GOT3 (cell line): Measurements from ENCODE around the gene BRAF.
"Not testable (repeated sequence)": the region's sequence is repeated elsewhere in the genome, so short reads cannot be mapped to it uniquely, and the experiment has no call there.

Source experiments
- DNase-seq: peaks from one replicate; lab custom pipeline; 2025; ENCODE audit warnings: mixed read lengths; lab: John Stamatoyannopoulos, UW

Gene BRAF

GRCh38 chr7:140679186-140679585 lies 245.5 kb downstream of the BRAF start:
- no peak for DNase-seq

GRCh38 chr7:140678816-140679130 lies 246.0 kb downstream of the BRAF start:
- DNase-seq, result no peak

GRCh38 chr7:140678081-140678815 lies 246.5 kb downstream of the BRAF start:
- DNase-seq, result no peak

GRCh38 chr7:140677496-140677895 lies 247.2 kb downstream of the BRAF start:
- DNase-seq, result no peak

- DNase-seq, result not testable (repeated sequence)
These were observed 247.8 kb downstream of the BRAF start for GRCh38 chr7:140676956-140677355.

GRCh38 chr7:140676306-140676705 lies 248.4 kb downstream of the BRAF start:
- DNase-seq, result no peak

- no peak for DNase-seq
These were observed 249.0 kb downstream of the BRAF start for GRCh38 chr7:140675726-140676125.

GRCh38 chr7:140674899-140675701 lies 249.6 kb downstream of the BRAF start:
- DNase-seq, result no peak

GRCh38 chr7:140674356-140674800 lies 250.4 kb downstream of the BRAF start:
- no peak for DNase-seq

GRCh38 chr7:140673774-140674155 lies 251.0 kb downstream of the BRAF start:
- DNase-seq, result no peak

- DNase-seq, result no peak
These were observed 251.5 kb downstream of the BRAF start for GRCh38 chr7:140673063-140673773.

GRCh38 chr7:140672382-140673062 lies 252.2 kb downstream of the BRAF start, which contains the start of gene ADCK2:
TSS of gene ADCK2 (plus strand) at chr7:140672945. CDS start at chr7:140673331, 386 bp downstream.
- no peak for DNase-seq

- DNase-seq, result no peak
These were observed 252.8 kb downstream of the BRAF start for GRCh38 chr7:140671966-140672365.

GRCh38 chr7:140670343-140670935 lies 254.3 kb downstream of the BRAF start:
- no peak for DNase-seq

- not testable (repeated sequence) for DNase-seq
These were observed 254.9 kb downstream of the BRAF start for GRCh38 chr7:140669862-140670261.

GRCh38 chr7:140669352-140669751 lies 255.4 kb downstream of the BRAF start:
- no peak for DNase-seq
